ENCODE results near the gene APBB1. TPM values are rescaled to one million over a fixed set of nuclear protein-coding genes. Genes with fewer than 3 reads are reported as not detected.

The APBB1 gene
- total RNA-seq, 4 donors from 2014 or later = 15.8 to 26.2 (median 17.2) TPM

DNA sequence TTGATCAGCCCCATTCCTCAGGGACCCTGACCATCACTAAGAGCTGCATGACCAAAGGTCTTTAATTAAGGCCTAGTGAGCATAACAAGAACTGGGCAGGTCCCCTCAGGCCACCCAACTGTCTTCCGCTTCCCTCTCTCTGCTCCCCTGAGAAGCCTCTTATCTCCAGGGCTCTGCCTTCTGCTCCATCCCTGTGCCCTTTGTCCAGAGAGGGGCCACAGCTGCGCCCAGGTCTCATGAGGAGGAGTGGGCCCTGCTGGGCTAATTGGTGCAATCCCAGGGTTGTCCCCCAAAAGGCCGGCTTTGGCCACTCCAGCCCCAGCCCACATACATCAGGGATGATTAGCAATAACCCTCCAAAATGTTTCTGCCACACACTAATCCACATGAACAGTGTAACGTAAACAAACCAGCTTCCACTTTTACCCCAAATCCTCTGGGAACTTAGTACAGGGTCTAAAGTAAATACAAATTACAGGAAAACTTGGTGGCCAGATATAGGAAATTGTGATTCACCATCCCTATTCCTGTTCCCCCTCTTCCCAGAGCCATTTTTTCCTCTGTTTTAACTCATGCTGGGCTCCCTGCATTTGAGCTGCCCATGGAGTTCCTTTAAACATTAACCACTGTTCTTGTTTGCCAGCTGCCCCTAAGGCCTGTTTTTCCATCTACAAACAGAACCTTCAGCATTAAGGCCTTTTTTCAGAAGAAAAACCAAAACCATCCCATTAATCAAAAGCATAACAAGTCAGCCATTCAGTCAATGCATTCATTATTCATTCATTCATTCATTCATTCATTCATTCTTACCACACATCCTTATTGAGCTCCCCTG, 64.0 kb downstream of the APBB1 start:
- no peak for DNase-seq (ENCODE audit: low spot score in 2 of 2)
- H3K27ac ChIP-seq = no peak overlapping the region
- WGBS = 90% methylated on average over 4 of the region's 4 CpGs

DNA sequence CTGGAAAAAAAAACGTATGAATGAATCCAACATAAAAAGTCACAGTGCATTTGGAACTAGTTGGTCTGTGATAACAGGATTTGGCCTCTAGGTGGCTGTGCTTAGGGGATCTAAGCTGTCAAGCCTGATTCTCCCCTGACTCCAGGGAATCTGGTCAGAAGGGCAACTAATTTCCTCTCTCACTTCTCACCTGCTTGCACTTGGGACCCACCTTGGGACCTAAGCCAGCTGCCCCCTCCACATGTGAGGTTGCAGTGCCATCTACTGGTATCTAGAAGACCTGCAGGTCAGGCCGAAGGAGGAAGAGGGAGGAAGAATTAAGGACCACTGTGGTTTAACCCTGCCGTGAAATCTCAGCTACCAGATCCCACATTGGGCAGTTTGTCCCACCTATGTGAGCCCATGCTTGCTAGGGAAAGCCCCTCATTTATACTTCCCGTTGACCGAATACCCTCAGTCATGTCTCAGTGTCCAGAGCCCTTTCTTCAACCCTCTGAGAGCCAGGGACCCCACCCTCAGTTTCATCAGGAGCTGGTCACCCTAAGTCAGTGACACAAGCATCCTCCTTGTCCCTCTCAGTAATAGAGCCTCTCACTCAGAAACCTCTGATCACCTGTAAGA, 65.4 kb downstream of the APBB1 start:
- no peak overlapping the region for H3K27ac ChIP-seq
- DNase-seq (ENCODE audit: low spot score in 2 of 2) = peak in 1 of 2 donors; percentile 69
- H3K4me1 ChIP-seq = peaks cover 11% of the 10 kb centered on the region
- no peaks in the 10 kb centered on the region for H3K9me3 ChIP-seq
- TF ChIP-seq EP300 (IDR thresholded peaks at IDR 0.05) = no peak
- TF ChIP-seq, protein P1, sequence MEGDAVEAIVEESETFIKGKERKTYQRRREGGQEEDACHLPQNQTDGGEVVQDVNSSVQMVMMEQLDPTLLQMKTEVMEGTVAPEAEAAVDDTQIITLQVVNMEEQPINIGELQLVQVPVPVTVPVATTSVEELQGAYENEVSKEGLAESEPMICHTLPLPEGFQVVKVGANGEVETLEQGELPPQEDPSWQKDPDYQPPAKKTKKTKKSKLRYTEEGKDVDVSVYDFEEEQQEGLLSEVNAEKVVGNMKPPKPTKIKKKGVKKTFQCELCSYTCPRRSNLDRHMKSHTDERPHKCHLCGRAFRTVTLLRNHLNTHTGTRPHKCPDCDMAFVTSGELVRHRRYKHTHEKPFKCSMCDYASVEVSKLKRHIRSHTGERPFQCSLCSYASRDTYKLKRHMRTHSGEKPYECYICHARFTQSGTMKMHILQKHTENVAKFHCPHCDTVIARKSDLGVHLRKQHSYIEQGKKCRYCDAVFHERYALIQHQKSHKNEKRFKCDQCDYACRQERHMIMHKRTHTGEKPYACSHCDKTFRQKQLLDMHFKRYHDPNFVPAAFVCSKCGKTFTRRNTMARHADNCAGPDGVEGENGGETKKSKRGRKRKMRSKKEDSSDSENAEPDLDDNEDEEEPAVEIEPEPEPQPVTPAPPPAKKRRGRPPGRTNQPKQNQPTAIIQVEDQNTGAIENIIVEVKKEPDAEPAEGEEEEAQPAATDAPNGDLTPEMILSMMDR (IDR thresholded peaks at IDR 0.05) = peak; percentile 74 to 85
- H3K4me3 ChIP-seq = no peak overlapping the region
- WGBS = 12% methylated on average over 5 of the region's 5 CpGs
- no peaks in the 10 kb centered on the region for H3K36me3 ChIP-seq
- no peaks in the 10 kb centered on the region for H3K27me3 ChIP-seq

More for the DNA sequence above, 64.0 kb downstream of the APBB1 start:
- TF ChIP-seq EP300 (IDR thresholded peaks at IDR 0.05) (no peak), POLR2A (IDR thresholded peaks at IDR 0.05) (no peak), POLR2AphosphoS5 (IDR thresholded peaks at IDR 0.05) (no peak)
- TF ChIP-seq, protein P1 (IDR thresholded peaks at IDR 0.05) = no peak
- Histone ChIP-seq H3K9me3 (no peaks in the 10 kb centered on the region), H3K4me3 (no peak overlapping the region), H3K36me3 (no peaks in the 10 kb centered on the region), H3K4me1 (peaks cover 11% of the 10 kb centered on the region), H3K27me3 (no peaks in the 10 kb centered on the region)

DNA sequence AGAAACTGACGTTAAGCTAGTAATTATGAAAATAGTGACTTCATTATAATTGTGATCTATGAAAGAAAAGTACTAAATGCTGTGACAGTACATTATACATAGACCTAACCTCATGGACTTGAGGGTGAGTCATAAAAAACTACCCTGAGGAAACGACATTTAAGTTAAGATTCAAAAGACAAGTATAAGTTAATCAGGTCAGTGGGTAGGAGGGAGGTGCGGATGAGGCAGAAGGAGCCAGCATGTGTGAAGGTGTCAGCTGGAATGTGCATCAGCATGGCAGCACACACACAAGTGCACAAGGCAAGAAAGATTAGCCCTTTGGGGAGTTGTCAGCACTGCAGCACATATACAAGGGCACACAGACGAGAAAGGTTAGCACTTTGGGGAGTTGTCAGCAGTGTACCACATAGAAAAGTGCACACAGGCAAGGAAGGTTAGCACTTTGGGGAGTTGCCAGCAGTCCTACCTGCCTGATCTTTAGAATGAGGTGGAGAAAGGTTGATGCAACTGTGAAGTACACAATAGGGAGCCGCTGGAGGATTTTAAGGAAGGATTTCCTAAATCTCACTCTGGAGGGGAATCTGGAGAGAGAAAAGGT, 67.0 kb downstream of the APBB1 start:
- TF ChIP-seq POLR2A (IDR thresholded peaks at IDR 0.05) = no peak
- TF ChIP-seq POLR2AphosphoS5 (IDR thresholded peaks at IDR 0.05) = no peak
- TF ChIP-seq, protein P1 (IDR thresholded peaks at IDR 0.05) = no peak
- no peak for TF ChIP-seq EP300 (IDR thresholded peaks at IDR 0.05)
- H3K27ac ChIP-seq = no peak overlapping the region
- H3K36me3 ChIP-seq = no peaks in the 10 kb centered on the region
- no peaks in the 10 kb centered on the region for H3K9me3 ChIP-seq
- H3K27me3 ChIP-seq = no peaks in the 10 kb centered on the region
- WGBS = 69% methylated on average over 5 of the region's 5 CpGs
- H3K4me1 ChIP-seq = peaks cover 3% of the 10 kb centered on the region
- no peak overlapping the region for H3K4me3 ChIP-seq
- no peak for DNase-seq (ENCODE audit: low spot score in 2 of 2)

DNA sequence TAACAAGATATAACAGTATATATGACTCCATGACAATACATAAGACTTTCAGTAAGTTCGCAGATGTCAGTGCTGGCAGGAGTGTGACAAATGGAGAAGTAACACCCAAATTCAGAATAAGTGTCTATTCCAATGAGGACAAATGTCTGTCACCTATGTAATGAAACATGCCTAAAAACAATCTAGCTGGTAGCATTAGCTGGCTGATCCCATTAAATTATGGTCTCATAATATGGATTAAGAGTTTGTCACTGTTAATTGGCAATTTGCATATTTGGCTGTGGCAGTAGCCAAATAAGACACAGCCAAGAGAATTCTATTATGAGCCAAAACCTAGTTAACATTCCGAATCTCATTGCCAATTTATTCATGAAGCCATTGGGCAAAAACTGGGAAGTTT, 68.4 kb downstream of the APBB1 start:
- Histone ChIP-seq H3K27me3 (no peaks in the 10 kb centered on the region), H3K36me3 (no peaks in the 10 kb centered on the region), H3K27ac (no peak overlapping the region), H3K4me3 (no peak overlapping the region), H3K4me1 (no peaks in the 10 kb centered on the region), H3K9me3 (no peaks in the 10 kb centered on the region)
- TF ChIP-seq EP300 (IDR thresholded peaks at IDR 0.05) (no peak), POLR2AphosphoS5 (IDR thresholded peaks at IDR 0.05) (no peak), POLR2A (IDR thresholded peaks at IDR 0.05) (no peak)
- TF ChIP-seq, protein P1 (IDR thresholded peaks at IDR 0.05) = no peak
- DNase-seq (ENCODE audit: low spot score in 2 of 2) = no peak
- WGBS = 50% methylated on average over 2 of the region's 2 CpGs

DNA sequence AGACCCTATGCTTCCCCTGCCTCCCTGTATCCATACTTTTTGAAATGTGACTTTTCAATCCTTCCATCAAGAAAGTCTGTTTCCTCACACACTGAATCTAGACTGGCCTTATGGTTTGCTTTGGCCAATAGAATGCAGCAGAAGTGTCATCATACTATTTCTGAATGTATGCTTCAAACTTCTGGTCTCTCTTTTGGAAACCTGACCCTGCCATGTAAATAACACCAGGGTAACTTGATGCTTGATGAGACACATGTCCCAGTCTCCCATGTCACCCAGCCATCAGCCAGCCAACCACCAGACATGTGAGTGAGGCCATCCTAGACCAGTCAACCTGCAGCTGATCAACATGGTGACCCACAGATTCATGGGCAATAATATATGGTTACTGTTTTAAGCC, 68.9 kb downstream of the APBB1 start:
- no peaks in the 10 kb centered on the region for H3K36me3 ChIP-seq
- H3K27ac ChIP-seq = no peak overlapping the region
- no peaks in the 10 kb centered on the region for H3K9me3 ChIP-seq
- TF ChIP-seq POLR2AphosphoS5 (IDR thresholded peaks at IDR 0.05) = no peak
- TF ChIP-seq, protein P1 (IDR thresholded peaks at IDR 0.05) = no peak
- no peak for TF ChIP-seq EP300 (IDR thresholded peaks at IDR 0.05)
- TF ChIP-seq POLR2A (IDR thresholded peaks at IDR 0.05) = no peak
- DNase-seq (ENCODE audit: low spot score in 2 of 2) = no peak
- no peak overlapping the region for H3K4me3 ChIP-seq
- no peaks in the 10 kb centered on the region for H3K27me3 ChIP-seq
- H3K4me1 ChIP-seq = no peaks in the 10 kb centered on the region

Data from suprapubic skin (tissue), 4 donors.